Esophagus muscularis mucosa (tissue), 4 donors: ENCODE measurements around the gene TPM4.

ENCODE experiments used
- EP300 ChIP-seq: sonication (generic); formaldehyde crosslinking; IDR thresholded peaks from one replicate; pipeline ENCODE4 v1.6.1; 2017; ENCODE audit warnings: antibody characterized with exemption
- POLR2A ChIP-seq: fragments of 450-650 bp; IDR thresholded peaks from one replicate; pipeline ENCODE4 v1.6.1; 2017; ENCODE audit warnings: antibody characterized with exemption, moderate library complexity, mild to moderate bottlenecking, low read depth
- POLR2AphosphoS5 ChIP-seq, 2 donors: sonication (generic); formaldehyde crosslinking; IDR thresholded peaks; one replicate each; pipeline ENCODE4 v1.6.1; 2017; ENCODE audit warnings: antibody characterized with exemption in 2 of 2
- TF ChIP-seq, protein P1 (sequence below), 3 experiments: fragments of 200-600 bp in 2 of 3; fragments of 450-650 bp in 1 of 3; sonication (generic) in 2 of 3; IDR thresholded peaks; one replicate each; pipeline ENCODE4 v1.5.1; 2017 to 2019; ENCODE audit warnings: antibody characterized with exemption in 3 of 3, mild to moderate bottlenecking in 2 of 3, moderate library complexity in 1 of 3

- TF ChIP-seq, protein P1, sequence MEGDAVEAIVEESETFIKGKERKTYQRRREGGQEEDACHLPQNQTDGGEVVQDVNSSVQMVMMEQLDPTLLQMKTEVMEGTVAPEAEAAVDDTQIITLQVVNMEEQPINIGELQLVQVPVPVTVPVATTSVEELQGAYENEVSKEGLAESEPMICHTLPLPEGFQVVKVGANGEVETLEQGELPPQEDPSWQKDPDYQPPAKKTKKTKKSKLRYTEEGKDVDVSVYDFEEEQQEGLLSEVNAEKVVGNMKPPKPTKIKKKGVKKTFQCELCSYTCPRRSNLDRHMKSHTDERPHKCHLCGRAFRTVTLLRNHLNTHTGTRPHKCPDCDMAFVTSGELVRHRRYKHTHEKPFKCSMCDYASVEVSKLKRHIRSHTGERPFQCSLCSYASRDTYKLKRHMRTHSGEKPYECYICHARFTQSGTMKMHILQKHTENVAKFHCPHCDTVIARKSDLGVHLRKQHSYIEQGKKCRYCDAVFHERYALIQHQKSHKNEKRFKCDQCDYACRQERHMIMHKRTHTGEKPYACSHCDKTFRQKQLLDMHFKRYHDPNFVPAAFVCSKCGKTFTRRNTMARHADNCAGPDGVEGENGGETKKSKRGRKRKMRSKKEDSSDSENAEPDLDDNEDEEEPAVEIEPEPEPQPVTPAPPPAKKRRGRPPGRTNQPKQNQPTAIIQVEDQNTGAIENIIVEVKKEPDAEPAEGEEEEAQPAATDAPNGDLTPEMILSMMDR (IDR thresholded peaks at IDR 0.05) = no peak
- TF ChIP-seq EP300 = no peak
- TF ChIP-seq POLR2AphosphoS5 (IDR thresholded peaks at IDR 0.05) = no peak
- no peak for TF ChIP-seq POLR2A
Measured at GRCh38 chr19:16033721-16034120, 42.6 kb upstream of the TPM4 start.
